GM19351 (cell line): ENCODE measurements around the gene SPTBN4.
"Not testable (repeated sequence)": the region's sequence is repeated elsewhere in the genome, so short reads cannot be mapped to it uniquely, and the experiment has no call there.

ENCODE experiments used
- ATAC-seq: cut with Tn5 transposase; IDR thresholded peaks from one replicate; pipeline ENCODE4 v1.9.1; 2021; ENCODE audit warnings: mild to moderate bottlenecking, moderate library complexity; ENCODE audit not compliant: unreplicated experiment

Gene SPTBN4

DNA sequence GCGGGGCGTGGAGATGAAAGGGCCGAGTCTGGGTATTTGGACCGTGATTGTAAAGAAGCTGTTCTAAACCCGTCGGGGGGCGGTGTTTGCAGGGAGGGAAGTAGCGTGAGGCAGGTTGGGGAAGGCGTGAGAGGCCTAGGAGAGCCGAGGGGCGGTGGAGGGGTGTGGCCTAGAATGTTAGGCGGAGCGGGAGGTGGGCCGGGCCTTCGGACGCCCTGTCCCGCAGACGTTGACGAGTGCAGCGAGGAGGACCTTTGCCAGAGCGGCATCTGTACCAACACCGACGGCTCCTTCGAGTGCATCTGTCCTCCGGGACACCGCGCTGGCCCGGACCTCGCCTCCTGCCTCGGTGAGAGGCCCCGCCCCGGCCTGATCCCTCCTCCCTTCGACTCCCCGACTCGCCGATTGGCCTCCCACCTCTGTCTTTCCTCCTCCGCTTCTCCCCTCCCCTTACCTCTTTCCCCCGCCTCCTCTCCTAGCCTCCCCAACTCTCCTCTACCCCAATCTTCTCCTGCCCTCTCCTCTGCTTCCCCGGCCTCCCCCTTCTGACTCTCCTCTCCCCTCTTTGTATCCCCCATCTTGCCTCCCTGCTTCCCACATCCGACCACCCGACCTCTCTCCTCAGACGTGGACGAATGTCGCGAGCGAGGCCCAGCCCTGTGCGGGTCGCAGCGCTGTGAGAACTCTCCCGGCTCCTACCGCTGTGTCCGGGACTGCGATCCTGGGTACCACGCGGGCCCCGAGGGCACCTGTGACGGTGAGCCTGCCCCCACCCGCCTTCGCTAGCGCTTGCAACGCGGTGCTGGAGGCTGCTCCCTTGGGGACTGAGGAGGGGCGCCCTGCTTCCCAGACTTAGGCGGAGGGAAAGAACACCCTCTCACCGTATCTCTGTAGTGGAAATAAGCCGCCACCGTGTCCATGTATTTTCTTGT is 147.2 kb downstream of the SPTBN4 start:
- ATAC-seq = peak; percentile 54

DNA sequence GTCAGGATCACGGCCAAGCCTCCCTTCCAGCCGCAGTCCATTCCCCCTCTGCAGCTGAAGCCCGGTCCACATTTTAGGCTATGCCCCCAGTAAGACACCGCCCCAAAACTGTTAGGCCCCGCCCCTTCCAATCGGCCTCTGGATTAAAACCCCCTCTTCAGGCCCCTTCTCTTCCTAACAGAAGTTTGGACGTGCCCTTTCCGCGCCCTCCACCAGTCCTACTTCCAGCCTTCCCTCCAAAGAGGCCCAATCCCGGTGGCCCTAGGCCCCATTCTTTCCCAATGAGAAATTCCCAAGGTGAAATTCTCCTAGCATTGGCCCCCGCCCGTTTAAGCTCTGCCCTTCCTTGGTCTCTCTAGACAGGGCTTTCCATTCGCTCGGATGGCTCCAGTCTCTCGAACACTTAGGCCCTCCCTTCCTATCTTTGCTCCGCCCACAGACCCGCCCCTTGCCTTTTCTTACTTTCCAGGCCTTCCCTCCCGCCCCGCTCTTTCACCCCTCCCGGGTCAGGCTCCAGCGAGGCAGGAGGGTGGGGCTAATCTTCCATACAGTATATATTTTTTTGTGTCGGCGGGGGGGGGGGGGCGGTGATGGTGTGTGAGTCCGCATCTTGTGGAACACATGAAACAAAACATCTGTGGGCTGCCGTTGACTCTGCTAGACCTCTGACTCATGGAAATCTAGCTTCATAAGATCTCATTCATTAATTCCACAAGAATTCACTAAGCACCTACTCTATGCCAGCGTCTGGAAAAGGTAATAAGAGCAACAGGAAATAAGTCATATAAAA is 148.0 kb downstream of the SPTBN4 start:
- ATAC-seq = no peak

DNA sequence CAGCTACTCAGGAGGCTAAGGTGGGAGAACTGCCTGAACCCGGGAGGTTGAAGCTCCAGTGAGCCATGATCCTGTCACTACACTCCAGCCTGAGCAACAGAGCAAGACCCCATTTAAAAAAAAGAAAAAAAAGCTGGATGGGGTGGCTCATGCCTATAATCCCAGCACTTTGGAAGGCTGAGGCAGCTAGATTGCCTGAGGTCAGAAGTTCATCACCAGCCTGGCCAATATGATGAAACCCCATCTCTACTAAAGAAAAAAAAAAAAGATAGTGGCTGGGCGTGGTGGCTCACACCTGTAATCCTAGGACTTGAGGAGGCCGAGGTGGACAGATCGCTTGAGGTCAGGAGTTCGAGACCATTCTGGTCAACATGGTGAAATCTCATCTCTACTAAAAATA is 149.4 kb downstream of the SPTBN4 start:
- no peak for ATAC-seq

DNA sequence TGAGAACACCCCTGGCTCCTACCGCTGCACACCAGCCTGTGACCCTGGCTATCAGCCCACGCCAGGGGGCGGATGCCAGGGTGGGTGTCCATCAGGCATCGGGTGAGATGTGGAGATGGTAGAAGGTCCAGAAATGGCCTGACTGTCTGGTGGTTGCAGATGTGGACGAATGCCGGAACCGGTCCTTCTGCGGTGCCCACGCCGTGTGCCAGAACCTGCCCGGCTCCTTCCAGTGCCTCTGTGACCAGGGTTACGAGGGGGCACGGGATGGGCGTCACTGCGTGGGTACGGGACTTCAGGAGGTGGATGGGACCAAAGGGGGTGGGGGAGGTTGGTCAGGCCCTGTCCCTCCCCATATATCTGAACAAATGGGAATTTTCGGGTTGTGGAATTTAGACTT is 150.1 kb downstream of the SPTBN4 start:
- no peak for ATAC-seq

DNA sequence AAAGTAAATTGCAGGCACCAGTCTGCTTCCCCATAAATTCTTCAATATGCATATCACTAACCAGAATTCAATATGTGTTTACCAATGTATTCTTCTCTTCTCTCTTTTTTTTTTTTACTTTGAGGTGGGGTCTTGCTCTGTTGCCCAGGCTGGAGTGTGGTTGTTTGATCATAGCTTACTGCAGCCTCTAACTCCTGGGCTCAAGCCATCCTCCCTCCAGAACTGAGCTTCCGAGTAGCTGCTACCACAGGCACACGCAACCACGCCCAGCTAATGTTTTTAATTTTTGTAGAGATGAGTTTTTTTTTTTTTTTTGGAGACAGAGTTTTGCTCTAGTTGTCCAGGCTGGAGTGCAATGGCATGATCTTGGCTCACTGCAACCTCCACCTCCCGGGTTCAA is 151.2 kb downstream of the SPTBN4 start:
- ATAC-seq = no peak

DNA sequence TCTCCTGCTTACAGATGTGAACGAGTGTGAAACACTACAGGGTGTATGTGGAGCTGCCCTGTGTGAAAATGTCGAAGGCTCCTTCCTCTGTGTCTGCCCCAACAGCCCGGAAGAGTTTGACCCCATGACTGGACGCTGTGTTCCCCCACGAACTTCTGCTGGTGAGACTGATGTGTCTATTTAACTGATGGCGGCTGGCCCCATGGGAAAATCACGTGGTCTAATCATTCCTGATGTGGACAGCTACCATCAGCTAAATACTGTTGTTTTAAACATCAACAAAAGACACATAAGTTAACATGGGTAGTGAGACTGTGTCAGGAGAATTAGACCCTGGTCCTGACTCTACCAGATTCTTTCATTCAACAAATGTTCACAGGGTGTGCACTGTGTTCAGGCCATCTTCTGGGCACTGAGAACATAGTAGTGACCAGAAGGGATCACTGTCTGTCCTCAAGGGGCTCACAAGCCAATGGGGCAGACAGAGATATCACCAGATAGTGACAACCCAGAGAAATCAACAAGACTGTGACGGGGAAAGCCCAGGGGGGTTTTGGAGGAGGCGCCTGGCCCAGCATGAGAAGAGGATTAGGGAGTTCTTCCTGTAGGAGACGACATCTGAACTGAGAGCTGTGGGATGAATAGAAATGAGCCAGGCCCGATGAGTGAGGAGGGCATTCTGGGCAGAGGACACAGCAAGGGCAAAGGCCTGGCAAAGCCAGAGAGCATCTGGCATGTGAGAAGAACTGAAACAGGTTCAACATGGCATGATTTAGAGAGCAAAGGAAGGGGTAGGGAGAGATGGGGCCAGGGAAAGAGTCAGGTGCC is 152.7 kb downstream of the SPTBN4 start:
- ATAC-seq = no peak

DNA sequence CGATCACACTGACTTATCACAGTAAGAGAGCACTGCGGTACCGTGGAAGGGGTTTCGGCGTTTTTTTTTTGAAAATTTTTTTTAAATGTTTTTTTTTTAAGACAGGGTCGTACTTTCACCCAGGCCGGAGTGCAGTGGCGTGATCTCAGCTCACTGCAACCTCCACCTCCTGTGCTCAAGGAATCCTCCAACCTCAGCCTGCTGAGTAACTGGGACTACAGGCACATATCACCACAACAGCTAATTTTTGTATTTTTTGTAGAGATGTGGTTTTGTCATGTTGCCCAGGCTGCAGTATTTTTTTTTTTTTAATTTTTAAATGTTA is 153.3 kb downstream of the SPTBN4 start:
- no peak for ATAC-seq

DNA sequence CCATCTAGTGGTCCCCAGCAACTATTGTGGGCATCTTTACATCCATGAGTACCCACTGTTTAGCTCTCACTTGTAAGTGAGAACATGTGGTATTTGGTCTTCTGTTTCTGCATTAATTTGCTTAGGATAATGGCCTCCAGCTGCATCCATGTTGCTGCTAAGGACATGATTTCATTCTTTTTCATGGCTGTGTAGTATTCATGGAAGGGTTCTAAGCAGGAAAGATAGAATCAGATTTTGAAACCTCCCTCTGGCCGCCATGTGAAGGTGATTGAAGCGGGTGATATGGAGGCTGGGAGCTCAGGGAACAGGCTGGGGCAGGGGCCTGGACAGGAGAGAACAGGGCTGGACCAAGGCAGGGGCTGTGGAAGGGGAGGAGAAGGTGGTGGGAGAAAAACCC is 154.5 kb downstream of the SPTBN4 start:
- ATAC-seq = no peak

DNA sequence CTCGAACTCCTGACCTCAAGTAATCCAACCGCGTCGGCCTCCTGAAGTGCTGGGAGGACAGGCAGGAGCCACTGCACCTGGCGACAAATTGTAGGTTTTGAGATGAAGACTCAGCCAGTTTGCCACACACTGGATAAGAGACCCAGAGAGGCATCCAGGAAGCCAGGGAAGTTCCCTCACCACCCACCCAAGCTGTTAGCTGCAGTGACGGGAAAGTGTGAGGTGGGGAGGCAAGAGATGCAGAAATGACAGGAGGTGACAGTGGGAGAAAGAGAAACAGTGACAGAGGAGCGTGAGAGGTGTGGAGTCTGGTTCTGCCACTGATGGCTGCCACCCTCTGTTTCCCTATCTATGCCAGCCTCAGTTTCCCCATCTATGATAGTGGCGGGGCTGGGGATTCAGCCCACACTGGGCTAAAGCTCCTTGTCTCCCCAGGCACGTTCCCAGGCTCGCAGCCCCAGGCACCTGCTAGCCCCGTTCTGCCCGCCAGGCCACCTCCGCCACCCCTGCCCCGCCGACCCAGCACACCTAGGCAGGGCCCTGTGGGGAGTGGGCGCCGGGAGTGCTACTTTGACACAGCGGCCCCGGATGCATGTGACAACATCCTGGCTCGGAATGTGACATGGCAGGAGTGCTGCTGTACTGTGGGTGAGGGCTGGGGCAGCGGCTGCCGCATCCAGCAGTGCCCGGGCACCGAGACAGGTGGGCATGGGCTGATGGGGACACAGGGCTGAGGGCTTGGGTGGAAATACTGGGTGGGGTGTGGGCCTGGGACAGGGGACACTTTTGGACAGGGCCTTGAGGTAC is 155.4 kb downstream of the SPTBN4 start:
- ATAC-seq = no peak

DNA sequence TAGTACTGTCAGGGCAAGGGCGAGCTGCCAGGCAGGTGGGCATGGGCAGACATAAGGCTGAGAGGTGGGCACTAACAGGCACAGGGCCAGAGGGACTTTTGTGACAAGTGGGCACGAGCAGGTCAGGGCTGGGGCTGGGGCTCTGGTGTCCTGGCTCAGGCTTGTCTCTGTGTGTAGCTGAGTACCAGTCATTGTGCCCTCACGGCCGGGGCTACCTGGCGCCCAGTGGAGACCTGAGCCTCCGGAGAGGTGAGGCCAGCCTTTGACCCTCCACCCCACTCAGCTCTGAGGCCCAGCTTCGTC is 155.9 kb downstream of the SPTBN4 start:
- no peak for ATAC-seq

DNA sequence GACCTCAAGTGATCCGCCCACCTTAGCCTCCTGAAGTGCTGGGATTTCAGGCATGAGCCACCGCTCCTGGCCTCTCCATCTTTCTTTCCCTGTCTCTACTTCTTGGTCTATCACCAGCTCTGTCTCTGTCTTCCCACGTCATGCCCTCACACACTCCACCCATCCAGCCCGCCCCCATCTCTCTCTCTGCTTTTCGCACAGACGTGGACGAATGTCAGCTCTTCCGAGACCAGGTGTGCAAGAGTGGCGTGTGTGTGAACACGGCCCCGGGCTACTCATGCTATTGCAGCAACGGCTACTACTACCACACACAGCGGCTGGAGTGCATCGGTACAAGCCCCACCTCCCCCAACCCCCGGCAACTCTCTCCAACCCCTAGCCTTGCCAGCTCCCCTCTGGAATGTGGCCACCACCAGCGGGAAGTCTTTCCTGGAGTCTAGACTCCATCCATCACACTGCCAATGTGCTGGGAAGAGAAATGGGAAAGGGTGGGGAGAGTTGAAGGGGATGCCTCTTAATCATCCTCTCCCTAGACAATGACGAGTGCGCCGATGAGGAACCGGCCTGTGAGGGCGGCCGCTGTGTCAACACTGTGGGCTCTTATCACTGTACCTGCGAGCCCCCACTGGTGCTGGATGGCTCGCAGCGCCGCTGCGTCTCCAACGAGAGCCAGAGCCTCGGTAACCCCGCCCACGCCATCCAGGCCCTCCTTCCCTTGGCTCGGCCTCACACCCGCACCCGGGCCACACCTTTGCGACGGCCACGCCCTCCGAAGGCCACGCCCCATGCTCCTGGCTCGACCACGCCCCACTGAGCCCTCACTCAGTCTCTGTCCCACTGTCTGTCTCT is 156.8 kb downstream of the SPTBN4 start:
- ATAC-seq = no peak

DNA sequence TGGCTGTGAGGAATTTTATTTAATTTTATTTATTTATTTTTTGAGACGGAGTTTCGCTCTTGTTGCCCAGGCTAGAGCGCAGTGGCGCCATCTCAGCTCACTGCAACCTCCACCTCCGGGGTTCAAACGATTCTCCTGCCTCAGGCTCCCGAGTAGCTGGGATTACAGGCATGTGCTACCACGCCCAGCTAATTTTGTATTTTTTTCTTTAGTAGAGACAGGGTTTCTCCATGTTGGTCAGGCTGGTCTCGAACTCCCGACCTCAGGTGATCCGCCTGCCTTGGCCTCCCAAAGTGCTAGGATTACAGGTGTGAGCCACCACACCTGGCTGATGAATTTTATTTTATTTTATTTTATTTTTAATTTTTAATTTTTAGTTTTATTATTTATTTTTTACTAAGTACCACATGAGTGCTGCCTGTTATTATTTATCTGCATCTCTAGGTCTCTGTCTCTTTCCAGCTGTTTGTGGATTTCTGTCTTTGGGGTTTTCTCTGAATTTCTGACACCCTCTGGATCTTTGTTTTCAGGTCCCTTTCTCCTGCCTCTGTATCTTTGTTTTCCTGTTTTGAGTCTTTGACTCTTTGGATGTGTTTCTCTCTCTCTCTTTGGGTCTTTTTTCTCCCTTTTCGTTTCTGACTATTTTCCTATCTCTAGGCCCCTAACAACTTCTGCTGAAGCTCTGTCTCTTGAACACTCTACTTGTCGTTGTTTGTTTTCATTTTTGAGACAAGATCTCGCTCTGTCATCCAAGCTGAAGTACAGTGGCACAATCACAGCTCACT is 157.8 kb downstream of the SPTBN4 start:
- ATAC-seq = not testable (repeated sequence)

DNA sequence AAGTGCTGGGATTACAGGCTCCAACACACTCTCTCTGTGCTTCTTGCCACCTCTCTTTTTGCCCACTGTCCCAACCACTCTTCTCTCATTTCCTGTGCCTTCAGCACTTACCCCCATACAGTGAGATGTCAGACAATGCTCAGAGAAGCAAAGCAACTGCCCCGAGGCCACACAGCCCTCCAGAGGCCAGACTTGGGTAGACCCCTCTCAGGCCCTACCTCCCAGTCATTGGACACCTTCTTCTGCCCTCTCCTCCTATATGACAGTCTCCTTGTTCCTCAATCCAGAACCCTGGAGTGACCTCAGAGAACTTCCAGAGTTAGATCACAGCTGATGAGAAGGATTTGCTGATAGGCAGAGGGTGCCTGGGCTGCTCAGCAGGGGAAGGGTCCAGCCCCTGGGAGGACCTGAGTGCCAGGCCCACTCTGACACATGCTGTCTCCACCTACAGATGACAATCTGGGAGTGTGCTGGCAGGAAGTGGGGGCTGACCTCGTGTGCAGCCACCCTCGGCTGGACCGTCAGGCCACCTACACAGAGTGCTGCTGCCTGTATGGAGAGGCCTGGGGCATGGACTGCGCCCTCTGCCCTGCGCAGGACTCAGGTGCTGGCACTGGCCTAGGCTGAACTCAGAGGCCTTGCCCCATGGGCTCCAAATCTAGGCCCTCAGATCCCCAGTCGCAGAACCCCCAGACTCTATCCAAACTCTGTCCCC is 158.8 kb downstream of the SPTBN4 start:
- ATAC-seq = no peak
